Erythroblast (primary cell): ENCODE measurements around the gene TRIM63.

ENCODE experiments used
- GATA1 ChIP-seq: IDR thresholded peaks from 2 replicates; pipeline ENCODE4 v1.6.1; 2011; ENCODE audit warnings: low read depth, mild to moderate bottlenecking, control low read depth, low read length, moderate library complexity
- POLR2A ChIP-seq: IDR thresholded peaks from 2 replicates; pipeline ENCODE4 v1.6.1; 2011; ENCODE audit warnings: mild to moderate bottlenecking, low read length

GRCh38 chr1:26034504-26035202 lies 32.8 kb downstream of the TRIM63 start:
- TF ChIP-seq POLR2A (no peak), GATA1 (no peak)
